Gastroesophageal sphincter (tissue), 4 donors: ENCODE measurements around the gene ACSF2. TPM values are rescaled to one million over a fixed set of nuclear protein-coding genes. Genes with fewer than 3 reads are reported as not detected.
A peak's percentile ranks its signal among the peaks of the same experiment; 100 is the strongest.

Source experiments
- ATAC-seq: fragments of 150-250 bp; one replicate; pipeline ENCODE4 v1.9.1; 2016; ENCODE audit warnings: mild to moderate bottlenecking, moderate library complexity
- H3K27ac ChIP-seq, 4 donors: fragments of 200-600 bp; sonication (generic) in 3 of 4; 1 replicate in 3 of 4; 2 replicates in 1 of 4; pipeline ENCODE4 v1.5.1; 2016 to 2019
- H3K27me3 ChIP-seq: fragments of 200-600 bp; sonication (generic); one replicate; pipeline ENCODE4 v1.5.1; 2019
- H3K36me3 ChIP-seq, 2 donors: fragments of 200-600 bp; sonication (generic); one replicate each; pipeline ENCODE4 v1.5.1; 2019; ENCODE audit warnings: control low read depth in 1 of 2
- H3K4me1 ChIP-seq, 3 donors: fragments of 200-600 bp; sonication (generic); 1 replicate in 2 of 3; 2 replicates in 1 of 3; pipeline ENCODE4 v1.5.1; 2016 to 2019; ENCODE audit warnings: control low read depth in 2 of 3
- H3K4me3 ChIP-seq, 2 donors: fragments of 200-600 bp; sonication (generic); one replicate each; pipeline ENCODE4 v1.5.1; 2019; ENCODE audit warnings: mild to moderate bottlenecking in 1 of 2, moderate library complexity in 1 of 2
- H3K9me3 ChIP-seq, 3 donors: fragments of 200-600 bp; sonication (generic); one replicate each; pipeline ENCODE4 v1.5.1; 2017 to 2019; ENCODE audit warnings: control low read depth in 2 of 3
- EP300 ChIP-seq: sonication (generic); formaldehyde crosslinking; IDR thresholded peaks from one replicate; pipeline ENCODE4 v1.6.1; 2017; ENCODE audit warnings: antibody characterized with exemption, mild to moderate bottlenecking
- POLR2A ChIP-seq, 2 donors: fragments of 450-650 bp; IDR thresholded peaks; one replicate each; pipeline ENCODE4 v1.6.1; 2017; ENCODE audit warnings: antibody characterized with exemption in 2 of 2, mild to moderate bottlenecking in 2 of 2, moderate library complexity in 1 of 2
- POLR2AphosphoS5 ChIP-seq: sonication (generic); formaldehyde crosslinking; IDR thresholded peaks from one replicate; pipeline ENCODE4 v1.6.1; 2017; ENCODE audit warnings: antibody characterized with exemption
- WGBS, 2 donors: methylation state at CpG; one replicate each; pipeline ENCODE4 v1.1.5; 2018; ENCODE audit warnings: low coverage in 1 of 2; 5-methylcytosine and 5-hydroxymethylcytosine counted together
- total RNA-seq, 4 donors: library from RNA; depleted of rRNA; stranded (reverse); fragments of >200 nt; gene quantifications; one replicate each; pipeline ENCODE4 v1.1.0, GENCODE V29; 2016
- TF ChIP-seq, protein P1 (sequence below), 4 experiments: fragments of 200-600 bp in 2 of 4; fragments of 450-650 bp in 2 of 4; sonication (generic) in 1 of 4; IDR thresholded peaks; one replicate each; pipeline ENCODE4 v1.5.1; 2017 to 2019; ENCODE audit warnings: antibody characterized with exemption in 4 of 4, mild to moderate bottlenecking in 2 of 4, moderate library complexity in 2 of 4

Gene ACSF2
- total RNA-seq, 4 donors from 2014 or later: 11.5 to 23.3 (median 16.1) TPM

DNA sequence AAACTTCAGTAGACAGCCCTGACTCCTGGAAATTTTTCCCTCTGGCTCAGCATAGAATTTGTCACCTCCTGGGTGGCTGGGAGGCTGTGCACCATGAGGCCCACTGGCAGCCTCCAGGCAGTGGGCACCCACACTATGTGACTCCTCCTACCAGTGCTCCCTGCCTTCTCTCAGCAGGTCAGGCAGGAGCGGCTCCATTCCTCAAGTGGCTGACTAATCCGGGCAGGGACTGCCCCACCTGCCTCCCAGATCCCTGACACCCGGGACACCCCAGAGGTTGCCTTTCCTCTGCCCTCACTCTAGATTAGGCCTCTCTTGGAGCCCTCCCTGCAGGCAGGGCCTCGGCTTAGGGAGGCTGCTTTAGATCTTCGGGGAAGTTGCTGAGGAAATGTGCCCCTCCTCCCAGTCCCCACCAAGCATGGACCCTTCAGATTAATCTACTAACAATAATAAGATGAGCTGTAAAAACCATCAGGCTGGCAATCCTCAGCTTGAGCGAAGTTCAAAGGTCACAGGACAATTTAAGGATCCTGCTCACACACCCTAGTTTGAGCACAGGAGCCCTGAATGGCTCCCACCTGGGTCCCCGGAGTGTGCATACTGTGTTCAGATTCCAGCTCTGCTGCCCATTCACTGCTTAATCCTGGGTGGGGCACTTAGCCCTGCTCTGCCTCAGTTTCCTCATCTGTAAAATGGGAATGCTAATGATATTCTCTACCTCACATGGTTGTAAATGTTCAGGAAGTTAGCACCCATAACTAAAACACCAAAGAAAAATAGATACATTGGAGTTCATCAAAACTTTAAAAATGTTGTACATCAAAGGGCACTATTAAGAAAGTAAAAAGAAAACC, 72.2 kb downstream of the ACSF2 start:
- Histone ChIP-seq H3K36me3 (no peaks in the 10 kb centered on the region), H3K27me3 (no peaks in the 10 kb centered on the region), H3K27ac (no peak overlapping the region), H3K4me3 (no peak overlapping the region), H3K4me1 (no peaks in the 10 kb centered on the region), H3K9me3 (no peaks in the 10 kb centered on the region)
- no peak for ATAC-seq
- TF ChIP-seq POLR2AphosphoS5 (no peak), EP300 (no peak), POLR2A (IDR thresholded peaks at IDR 0.05) (no peak)
- TF ChIP-seq, protein P1, sequence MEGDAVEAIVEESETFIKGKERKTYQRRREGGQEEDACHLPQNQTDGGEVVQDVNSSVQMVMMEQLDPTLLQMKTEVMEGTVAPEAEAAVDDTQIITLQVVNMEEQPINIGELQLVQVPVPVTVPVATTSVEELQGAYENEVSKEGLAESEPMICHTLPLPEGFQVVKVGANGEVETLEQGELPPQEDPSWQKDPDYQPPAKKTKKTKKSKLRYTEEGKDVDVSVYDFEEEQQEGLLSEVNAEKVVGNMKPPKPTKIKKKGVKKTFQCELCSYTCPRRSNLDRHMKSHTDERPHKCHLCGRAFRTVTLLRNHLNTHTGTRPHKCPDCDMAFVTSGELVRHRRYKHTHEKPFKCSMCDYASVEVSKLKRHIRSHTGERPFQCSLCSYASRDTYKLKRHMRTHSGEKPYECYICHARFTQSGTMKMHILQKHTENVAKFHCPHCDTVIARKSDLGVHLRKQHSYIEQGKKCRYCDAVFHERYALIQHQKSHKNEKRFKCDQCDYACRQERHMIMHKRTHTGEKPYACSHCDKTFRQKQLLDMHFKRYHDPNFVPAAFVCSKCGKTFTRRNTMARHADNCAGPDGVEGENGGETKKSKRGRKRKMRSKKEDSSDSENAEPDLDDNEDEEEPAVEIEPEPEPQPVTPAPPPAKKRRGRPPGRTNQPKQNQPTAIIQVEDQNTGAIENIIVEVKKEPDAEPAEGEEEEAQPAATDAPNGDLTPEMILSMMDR (IDR thresholded peaks at IDR 0.05): no peak
- WGBS, 2 donors: 40 to 73% methylated on average over 1 to 3 of the region's 7 CpGs

DNA sequence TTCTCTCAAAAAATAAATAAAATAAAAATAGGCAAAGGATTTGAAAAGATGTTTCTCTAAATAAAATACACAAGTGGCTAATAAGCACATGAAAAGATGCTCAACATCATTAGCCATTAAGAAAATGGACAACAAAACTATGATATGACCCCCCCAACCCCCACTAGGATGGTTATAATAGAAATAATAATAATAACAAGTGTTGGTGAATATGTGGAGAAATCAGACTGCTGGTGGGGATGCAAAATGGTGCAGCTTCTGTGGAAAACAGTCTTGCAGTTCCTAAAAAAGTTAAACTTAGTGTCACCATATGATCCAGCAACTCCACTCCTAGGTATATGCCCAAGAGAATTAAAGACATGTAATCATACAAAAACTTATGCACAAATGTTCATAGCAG, 73.3 kb downstream of the ACSF2 start:
- Histone ChIP-seq H3K27ac (no peak overlapping the region), H3K36me3 (no peaks in the 10 kb centered on the region), H3K4me1 (no peaks in the 10 kb centered on the region), H3K4me3 (no peak overlapping the region), H3K27me3 (no peaks in the 10 kb centered on the region), H3K9me3 (no peaks in the 10 kb centered on the region)
- no peak for ATAC-seq
- no peak for TF ChIP-seq POLR2AphosphoS5
- TF ChIP-seq POLR2A (IDR thresholded peaks at IDR 0.05): no peak
- no peak for TF ChIP-seq EP300
- TF ChIP-seq, protein P1 (IDR thresholded peaks at IDR 0.05): no peak

DNA sequence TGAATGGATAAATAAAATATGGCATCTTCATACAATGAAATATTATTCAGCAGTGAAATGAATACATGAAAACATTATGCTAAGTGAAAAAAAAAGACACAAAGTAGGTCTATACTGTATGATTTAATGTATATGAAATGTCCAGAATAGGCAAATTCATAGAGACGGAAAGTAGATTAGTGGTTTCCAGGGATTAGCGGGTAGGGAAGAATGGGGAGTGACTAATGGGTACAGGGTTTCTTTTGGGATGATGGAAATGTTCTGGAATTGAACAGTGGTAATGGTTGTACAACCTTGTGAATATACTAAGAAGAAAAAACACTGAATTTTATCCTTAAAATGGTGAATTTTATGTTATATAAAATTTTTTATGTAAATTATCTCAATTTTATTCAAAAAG, 73.7 kb downstream of the ACSF2 start:
- Histone ChIP-seq H3K36me3 (no peaks in the 10 kb centered on the region), H3K4me1 (no peaks in the 10 kb centered on the region), H3K9me3 (no peaks in the 10 kb centered on the region), H3K27ac (no peak overlapping the region), H3K27me3 (no peaks in the 10 kb centered on the region), H3K4me3 (no peak overlapping the region)
- no peak for ATAC-seq
- 92 to 97% methylated on average over 2 of the region's 2 CpGs for WGBS, 2 donors
- TF ChIP-seq POLR2AphosphoS5: no peak
- TF ChIP-seq POLR2A (IDR thresholded peaks at IDR 0.05): no peak
- TF ChIP-seq, protein P1 (IDR thresholded peaks at IDR 0.05): no peak
- no peak for TF ChIP-seq EP300

DNA sequence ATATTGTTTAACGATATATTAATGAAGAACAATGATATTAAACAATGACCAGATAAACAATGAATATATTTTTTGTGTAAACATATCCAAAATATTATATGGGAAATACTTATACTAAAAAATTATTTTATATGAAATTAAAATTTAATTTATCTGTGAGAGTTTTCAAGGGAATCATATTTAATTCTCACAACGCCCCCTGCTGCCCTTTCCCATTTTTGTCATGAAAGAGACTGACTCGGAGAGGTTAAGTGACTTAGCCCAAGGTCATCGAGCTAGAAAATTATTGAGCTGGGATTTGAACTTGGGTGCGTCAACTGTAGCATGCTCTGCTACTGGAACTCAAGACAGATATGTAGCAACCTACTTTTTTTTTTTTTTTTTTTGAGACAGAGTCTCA, 75.0 kb downstream of the ACSF2 start:
- TF ChIP-seq POLR2A (IDR thresholded peaks at IDR 0.05): no peak
- TF ChIP-seq, protein P1 (IDR thresholded peaks at IDR 0.05): peak in 2 of 4 experiments; percentile 23 to 40
- Histone ChIP-seq H3K27me3 (no peaks in the 10 kb centered on the region), H3K4me1 (no peaks in the 10 kb centered on the region), H3K9me3 (no peaks in the 10 kb centered on the region), H3K4me3 (no peak overlapping the region), H3K36me3 (no peaks in the 10 kb centered on the region), H3K27ac (no peak overlapping the region)
- 35 to 54% methylated on average over 5 of the region's 5 CpGs for WGBS, 2 donors
- ATAC-seq: no peak
